Hepatocyte (in vitro differentiated cells): ENCODE results near the gene XAGE3.
"Not testable (repeated sequence)": the region's sequence is repeated elsewhere in the genome, so short reads cannot be mapped to it uniquely, and the experiment has no call there.

ENCODE experiments used
- CTCF ChIP-seq: fragments of 200-600 bp; sonication (generic); IDR thresholded peaks from 2 replicates; pipeline ENCODE4 v1.5.1; 2016; ENCODE audit warnings: antibody characterized with exemption, mild to moderate bottlenecking; ENCODE audit not compliant: poor library complexity
- EZH2 ChIP-seq: fragments of 200-600 bp; sonication (generic); IDR thresholded peaks from 2 replicates; pipeline ENCODE4 v1.6.1; 2016; ENCODE audit warnings: antibody characterized with exemption, mild to moderate bottlenecking, borderline replicate concordance
- EZH2phosphoT487 ChIP-seq: fragments of 200-600 bp; sonication (generic); IDR thresholded peaks from one replicate; pipeline ENCODE4 v1.6.1; 2018; ENCODE audit warnings: antibody characterized with exemption, mild to moderate bottlenecking, low read depth, moderate library complexity; ENCODE audit not compliant: unreplicated experiment, severe bottlenecking

GRCh38 chrX:52856991-52857525, 10.8 kb downstream of the XAGE3 start:
- TF ChIP-seq CTCF, EZH2, EZH2phosphoT487: not testable (repeated sequence)
